ENCODE data around the gene ENPP1.

ENPP1 gene

GRCh38 chr6:131807644-131808459 lies at the start of gene ENPP1:
ENPP1 (plus strand) TSS chr6:131808020; CDS start chr6:131808036, 16 bp downstream.
- peak; percentile 14 to 15 for DNase-seq

DNA sequence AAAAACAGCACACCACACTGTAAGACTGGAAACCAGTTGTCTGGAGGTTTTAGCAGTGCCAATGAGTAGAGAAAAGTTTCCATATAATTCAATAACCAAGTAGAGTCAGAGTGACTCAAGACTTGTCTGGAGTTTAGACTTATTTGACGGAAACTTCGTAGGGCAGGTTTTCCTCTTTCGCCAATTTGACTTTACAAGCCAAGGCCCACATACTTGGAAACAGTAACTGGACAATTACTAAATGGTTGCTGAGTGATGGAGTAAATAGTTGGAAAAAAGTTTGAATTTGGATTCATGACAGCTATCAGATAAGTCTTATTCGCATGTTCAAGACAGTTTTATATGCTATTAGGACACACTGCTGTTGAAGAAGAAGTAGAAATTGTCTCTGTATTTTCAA lies 48.9 kb upstream of the ENPP1 start:
- DNase-seq, result no peak

- no peak for DNase-seq
Measured at GRCh38 chr6:131761060-131761761, 46.6 kb upstream of the ENPP1 start.

DNA sequence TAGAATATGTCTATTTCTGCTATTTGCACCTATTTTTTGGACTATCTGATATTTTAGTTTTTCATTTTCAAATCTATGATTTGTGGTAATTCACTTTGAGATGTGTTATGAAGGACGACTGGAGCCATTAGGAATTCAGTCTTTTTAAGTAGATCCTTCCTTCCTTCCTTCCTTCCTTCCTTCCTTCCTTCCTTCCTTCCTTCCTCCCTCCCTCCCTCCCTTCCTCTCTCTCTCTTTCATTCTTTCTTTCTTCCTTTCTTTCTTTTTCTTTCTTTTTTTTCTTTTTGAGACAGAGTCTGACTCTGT lies 46.1 kb upstream of the ENPP1 start:
- no peak for DNase-seq

DNA sequence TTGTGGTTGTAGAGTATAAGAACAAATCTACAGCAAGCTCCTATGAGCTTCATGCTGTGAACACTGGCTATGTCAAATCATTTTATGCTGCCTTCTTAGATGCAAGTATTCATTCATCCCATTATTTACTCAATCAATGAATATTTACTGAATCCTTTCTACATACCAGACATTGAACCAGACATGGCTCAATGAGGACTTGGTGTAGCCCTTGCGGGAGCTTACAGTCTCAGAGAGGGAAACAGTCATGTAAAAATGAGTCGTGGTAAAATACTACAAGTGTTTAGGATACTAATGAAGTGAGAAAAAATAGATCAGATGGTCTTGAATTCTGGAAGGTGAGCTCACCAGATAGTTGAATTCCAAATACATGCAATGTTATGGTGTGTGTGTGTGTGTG lies 44.8 kb upstream of the ENPP1 start:
- DNase-seq, result no peak

- no peak for DNase-seq
Measured at GRCh38 chr6:131763749-131764148, 44.1 kb upstream of the ENPP1 start.

- DNase-seq, result no peak
Measured at GRCh38 chr6:131764350-131764749, 43.5 kb upstream of the ENPP1 start.

- no peak for DNase-seq
Measured at GRCh38 chr6:131765081-131765803, 42.6 kb upstream of the ENPP1 start.

DNA sequence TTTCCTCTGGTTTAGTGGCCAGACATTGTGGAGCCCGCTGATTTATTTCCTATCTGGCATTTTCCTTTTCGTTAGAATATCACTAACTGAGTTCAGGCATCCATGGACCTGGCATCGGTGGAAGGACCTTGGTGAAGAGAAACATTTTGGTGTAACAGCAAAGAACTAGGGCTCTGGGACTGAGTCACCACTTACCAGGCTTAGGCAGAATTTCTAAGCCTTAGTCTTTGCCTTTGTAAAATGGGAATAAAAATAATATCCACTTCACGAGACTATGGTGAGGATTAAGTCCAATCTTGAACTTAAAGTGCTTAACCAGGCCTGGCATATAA lies 42.0 kb upstream of the ENPP1 start:
- no peak for DNase-seq

DNA sequence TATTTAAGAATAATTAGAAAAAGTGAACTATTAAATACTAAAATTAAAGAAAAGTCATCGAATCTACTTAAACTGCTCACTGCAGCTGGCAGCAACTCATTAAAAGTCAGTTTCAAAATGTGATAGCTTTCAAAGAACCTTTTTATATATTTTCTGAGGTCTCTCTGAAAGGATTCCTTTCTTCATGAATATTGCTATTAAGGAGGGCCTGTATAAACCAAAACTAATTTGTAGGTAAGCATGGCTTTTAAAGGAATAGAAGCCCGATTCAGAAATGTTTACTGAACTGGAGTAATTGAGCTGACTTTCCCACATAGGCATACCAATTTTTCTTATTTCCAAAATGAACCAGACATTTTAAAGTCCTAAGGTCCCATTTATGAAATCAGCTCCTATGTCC lies 41.2 kb upstream of the ENPP1 start:
- no peak for DNase-seq

DNA sequence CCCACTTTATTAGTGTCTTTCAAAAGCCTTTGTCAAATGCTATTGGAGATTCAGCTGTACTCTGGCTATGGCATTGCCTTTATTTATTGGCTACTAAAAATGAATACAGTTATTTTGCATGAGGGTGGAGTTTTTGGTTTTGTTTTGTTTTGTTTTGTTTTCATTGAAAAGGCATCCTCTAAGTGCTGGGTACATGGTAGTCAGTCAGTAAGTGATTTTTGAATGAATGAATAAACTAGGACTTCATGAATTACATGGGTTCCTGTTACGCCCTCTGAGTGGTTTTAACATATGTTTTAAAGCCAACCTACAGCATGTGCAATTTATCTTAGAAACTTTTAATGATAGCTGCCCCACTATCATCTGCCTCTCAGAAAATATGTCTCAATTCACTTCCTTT lies 38.9 kb upstream of the ENPP1 start:
- DNase-seq, result no peak

DNA sequence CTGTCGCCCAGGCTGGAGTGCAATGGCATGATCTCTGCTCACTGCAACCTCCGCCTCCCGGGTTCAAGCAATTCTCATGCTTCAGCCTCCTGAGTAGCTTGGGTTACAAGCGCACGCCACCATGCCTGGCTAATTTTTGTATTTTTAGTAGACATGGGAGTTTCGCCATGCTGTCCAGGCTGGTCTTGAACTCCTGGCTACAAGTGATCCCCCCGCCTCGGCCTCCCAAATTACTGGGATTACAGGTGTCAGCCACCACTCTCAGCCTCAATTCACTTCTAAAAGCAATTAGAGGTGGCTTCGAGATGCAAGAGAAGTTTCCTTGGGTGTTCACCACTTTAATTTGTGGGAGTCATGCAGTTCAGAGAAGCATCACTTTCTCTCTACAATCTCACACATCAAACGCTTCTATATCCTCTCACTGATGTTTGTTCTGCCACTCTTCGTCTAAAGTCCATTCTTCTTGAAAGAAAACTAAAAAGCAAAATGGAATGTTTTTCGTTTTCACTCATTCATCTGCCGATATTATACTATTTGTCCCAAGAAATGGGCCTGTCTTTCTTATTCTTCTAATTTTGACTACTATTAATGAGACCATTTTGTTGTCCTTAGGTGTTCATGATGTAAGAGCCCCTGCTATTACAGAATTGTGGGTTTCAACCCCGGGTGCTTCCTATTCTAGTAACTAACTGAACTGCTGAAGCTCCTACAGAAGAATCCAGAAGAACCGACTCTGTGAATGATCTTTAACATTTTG lies 38.3 kb upstream of the ENPP1 start:
- DNase-seq, result no peak

DNA sequence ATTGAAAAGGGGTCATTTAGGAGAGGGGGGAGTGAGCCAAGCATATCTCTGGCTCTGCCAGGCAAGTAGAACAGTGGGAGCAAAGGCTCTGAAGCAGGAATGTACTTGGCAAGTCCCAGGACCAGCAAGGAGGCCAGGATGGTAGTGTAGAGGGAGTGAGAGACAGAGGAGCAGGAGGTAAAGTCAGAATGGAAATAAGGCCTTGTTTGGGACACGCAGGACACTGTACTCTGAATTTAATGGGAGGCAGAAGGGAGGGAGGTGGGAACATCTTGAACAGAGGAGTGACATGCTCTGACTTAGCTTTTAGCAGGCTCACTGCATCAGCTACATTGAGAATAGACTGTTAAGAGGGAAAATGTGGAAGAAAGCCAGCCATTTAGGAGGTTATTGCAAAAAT lies 37.0 kb upstream of the ENPP1 start:
- no peak for DNase-seq

DNA sequence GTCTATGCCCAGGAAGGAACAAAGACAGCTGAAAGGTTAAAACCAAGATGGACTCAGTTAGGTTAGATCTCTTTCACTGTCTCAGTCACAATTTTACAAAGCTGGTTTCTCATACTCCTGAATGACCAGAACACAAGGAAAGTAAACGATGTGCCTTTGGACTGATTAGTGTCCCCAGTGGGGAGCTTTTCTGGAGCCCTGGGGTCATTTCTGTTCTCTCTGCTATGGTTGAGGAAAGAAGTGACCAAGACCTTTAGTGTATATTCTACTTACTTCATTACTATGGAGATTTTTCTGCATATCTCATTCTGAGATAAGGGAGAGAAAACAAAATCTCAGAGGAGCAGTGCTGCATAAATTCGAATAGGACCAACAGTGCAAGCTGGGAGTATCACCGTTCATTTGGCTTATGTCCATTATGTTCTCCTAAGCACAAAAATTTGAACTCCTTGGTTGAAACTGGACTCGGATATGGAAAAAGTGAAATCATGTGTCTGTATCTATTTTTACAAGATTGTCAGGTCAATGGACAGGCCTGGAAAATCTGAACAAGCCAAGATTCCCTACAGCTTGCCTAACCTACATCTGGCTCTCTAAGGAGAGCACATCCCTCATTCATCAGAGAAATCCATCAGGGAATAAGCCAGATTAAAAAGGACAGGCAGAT lies 34.4 kb upstream of the ENPP1 start:
- no peak for DNase-seq

GRCh38 chr6:131775886-131776285 lies 31.9 kb upstream of the ENPP1 start:
- no peak for DNase-seq

DNA sequence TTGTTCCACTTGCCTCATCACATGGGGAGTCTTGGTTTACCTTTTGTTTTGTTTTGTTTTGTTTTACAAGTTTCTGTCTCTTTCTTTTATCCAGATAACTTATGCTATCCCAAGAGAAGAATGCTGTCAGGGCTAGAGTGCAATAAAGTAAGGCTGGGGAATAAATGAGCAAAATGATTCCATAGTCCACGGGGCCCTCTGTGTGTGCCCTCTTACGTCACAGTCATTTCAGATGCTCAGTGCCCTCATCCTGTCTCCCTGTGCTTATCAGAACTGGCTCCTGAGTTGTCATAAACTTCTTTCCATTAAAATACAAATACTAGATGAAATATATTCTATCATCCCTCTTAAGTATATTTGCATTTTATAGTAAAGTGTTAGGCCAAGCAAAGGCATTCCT lies 30.8 kb upstream of the ENPP1 start:
- DNase-seq, result no peak

- DNase-seq, result no peak
Measured at GRCh38 chr6:131778169-131778568, 29.7 kb upstream of the ENPP1 start.

DNA sequence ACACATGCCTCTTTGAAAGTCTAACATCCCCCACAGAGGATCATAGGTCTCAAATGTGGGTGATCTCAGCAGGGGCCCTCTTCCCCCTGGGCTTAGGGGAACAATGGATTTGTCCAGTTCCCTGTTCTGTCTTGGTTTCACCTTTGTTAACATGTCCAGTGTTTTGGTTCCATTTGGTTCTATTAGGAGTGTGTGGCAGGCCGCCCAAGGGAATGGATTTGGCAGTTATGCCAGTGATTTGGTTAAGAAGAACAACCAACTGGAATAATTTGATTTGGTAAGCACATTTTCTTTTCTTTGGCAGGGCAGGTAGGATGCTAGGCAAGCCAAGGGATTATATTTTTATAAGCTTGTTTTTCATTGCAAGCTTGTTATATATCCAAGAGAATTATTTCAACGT lies 28.5 kb upstream of the ENPP1 start:
- no peak for DNase-seq

DNA sequence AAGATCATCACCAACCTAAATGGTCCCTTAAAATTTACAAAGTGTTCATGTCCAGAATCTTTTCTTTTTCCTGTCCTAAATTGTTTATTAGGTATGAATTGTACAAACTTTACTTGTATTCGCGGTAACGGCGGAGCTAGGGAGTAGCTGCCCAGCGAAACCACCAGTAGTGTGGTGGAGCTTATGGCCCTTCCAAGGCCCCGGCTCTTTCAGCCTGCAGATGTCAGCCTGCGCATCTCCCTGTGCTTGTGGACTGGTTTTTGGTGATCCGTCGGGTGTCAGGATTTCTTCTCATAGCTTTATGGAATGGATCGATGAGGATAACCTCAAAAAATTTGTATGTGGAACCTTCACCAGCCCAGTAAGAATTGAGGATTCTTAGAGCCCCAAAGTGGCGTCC lies 27.2 kb upstream of the ENPP1 start:
- DNase-seq, result no peak

GRCh38 chr6:131781687-131782086 lies 26.1 kb upstream of the ENPP1 start:
- no peak for DNase-seq

GRCh38 chr6:131782764-131783163 lies 25.1 kb upstream of the ENPP1 start:
- no peak for DNase-seq

DNA sequence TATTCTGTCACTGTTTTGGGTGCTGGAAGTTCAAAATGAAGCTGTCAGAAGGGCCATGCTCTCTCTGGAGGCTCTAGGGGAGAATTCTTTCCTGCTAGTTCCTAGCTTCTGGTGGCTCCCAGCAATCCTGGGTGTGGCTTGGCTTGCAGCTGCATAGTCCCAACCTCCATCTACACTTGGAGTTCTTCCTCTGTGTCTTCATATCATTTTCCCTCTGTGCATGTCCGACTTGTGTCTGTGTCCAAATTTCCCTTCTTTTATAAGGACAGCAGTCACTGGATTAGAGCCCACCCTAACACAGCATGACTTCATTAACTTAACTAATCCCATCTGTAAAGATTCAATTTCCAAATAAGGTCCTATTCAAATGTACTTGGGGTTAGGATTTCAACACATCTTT lies 23.3 kb upstream of the ENPP1 start:
- no peak for DNase-seq

GRCh38 chr6:131787079-131787478 lies 20.7 kb upstream of the ENPP1 start:
- no peak for DNase-seq

Measured in bone marrow (tissue), 2 donors.